ENCODE measurements around the gene SUPT4H1. TPM values are rescaled to one million over a fixed set of nuclear protein-coding genes. Genes with fewer than 3 reads are reported as not detected.

The SUPT4H1 gene
- total RNA-seq, 4 donors from 2014 or later, result 34.5 to 38.0 (median 35.2) TPM

DNA sequence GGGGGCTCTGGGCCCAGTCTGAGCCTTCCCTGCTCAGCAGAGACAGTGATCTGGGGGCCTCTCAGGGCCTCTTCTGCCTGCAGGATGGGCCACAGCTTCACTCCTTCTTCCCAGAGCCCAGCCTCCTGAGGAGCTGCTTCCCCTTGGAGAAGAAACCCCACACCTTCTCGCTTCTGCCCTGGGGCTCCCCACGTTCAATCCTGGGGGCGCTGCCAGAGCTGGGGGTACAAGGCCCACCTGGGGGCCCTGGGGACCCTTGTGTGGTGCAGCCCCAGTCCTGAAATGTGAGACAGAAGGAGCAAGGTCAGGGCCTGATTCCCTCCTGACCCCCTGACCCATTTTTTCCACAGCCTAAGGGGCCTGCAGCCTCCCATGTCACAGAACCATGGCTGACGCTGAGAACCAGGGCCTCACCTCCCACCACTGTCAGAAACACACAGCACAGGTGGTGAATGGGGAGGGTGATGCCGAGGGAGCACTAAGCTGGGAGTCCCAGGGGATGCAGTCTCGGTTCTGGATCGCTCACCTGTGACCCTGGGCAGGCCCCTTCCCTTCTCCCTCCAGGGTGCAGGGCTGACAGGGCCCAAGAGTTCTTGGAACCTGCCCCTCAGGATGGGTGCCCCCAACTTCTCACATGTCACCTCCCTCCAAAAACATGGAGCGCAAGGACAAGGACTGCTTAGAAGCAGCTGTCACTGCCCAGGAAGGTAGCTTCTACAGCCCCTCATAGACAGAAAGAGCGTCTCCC is 49.7 kb downstream of the SUPT4H1 start:
- no peaks in the 10 kb centered on the region for H3K27me3 ChIP-seq
- H3K4me1 ChIP-seq, result peaks cover 0 to 12% (median 2%) of the 10 kb centered on the region in 4 donors
- H3K27ac ChIP-seq, result no peak overlapping the region
- WGBS, 2 donors, result 82 to 85% methylated on average over 5 to 9 of the region's 9 CpGs
- H3K4me3 ChIP-seq, result no peak overlapping the region
- H3K36me3 ChIP-seq, result peaks cover 0 to 29% (median 0%) of the 10 kb centered on the region in 3 donors
- TF ChIP-seq POLR2A (IDR thresholded peaks at IDR 0.05) (no peak), EP300 (IDR thresholded peaks at IDR 0.05) (no peak)
- TF ChIP-seq, protein P1, sequence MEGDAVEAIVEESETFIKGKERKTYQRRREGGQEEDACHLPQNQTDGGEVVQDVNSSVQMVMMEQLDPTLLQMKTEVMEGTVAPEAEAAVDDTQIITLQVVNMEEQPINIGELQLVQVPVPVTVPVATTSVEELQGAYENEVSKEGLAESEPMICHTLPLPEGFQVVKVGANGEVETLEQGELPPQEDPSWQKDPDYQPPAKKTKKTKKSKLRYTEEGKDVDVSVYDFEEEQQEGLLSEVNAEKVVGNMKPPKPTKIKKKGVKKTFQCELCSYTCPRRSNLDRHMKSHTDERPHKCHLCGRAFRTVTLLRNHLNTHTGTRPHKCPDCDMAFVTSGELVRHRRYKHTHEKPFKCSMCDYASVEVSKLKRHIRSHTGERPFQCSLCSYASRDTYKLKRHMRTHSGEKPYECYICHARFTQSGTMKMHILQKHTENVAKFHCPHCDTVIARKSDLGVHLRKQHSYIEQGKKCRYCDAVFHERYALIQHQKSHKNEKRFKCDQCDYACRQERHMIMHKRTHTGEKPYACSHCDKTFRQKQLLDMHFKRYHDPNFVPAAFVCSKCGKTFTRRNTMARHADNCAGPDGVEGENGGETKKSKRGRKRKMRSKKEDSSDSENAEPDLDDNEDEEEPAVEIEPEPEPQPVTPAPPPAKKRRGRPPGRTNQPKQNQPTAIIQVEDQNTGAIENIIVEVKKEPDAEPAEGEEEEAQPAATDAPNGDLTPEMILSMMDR (IDR thresholded peaks at IDR 0.05), result no peak
- peaks cover 0 to 4% (median 0%) of the 10 kb centered on the region in 4 donors for H3K9me3 ChIP-seq
- no peak for DNase-seq (ENCODE audit: low spot score in 2 of 2)

DNA sequence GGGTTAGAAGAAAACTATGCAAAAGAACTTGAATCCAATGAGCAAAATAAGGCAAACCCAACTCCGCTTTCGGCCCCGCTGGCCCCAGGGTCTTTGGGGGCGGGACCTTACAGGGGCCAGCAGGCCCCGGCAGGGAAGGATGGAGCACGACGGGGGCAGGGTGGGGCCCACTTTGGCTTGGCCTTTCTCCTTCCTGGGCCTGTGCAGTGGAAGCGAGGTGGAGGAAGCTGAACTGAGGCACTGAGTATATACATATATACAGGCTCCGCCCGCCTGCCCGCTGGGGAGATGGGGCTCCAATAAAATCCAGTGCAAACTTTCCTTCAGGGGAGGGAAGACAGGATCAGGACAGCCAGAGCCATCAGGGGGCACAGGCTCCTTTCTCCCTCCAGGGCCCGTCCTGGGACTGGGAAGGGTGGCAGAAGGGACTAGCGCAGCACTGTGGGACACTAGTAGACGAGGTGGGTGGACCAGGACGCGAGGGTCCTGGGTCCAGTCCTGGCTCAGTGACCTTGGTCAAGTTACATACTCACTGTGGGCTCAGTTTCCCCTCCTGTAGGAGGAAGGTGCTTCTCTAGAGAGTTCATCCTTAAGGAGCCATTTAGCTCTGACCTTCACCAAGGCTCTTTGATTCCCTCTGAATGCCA is 50.4 kb downstream of the SUPT4H1 start:
- Histone ChIP-seq H3K27ac (no peak overlapping the region), H3K27me3 (no peaks in the 10 kb centered on the region), H3K4me1 (peaks cover 0 to 12% (median 2%) of the 10 kb centered on the region in 4 donors), H3K36me3 (peaks cover 0 to 22% (median 0%) of the 10 kb centered on the region in 3 donors), H3K9me3 (peaks cover 0 to 4% (median 0%) of the 10 kb centered on the region in 4 donors), H3K4me3 (no peak overlapping the region)
- no peak for DNase-seq (ENCODE audit: low spot score in 2 of 2)
- WGBS, 2 donors, result 75 to 84% methylated on average over 14 to 16 of the region's 16 CpGs
- no peak for TF ChIP-seq POLR2A (IDR thresholded peaks at IDR 0.05)
- TF ChIP-seq, protein P1 (IDR thresholded peaks at IDR 0.05), result no peak
- no peak for TF ChIP-seq EP300 (IDR thresholded peaks at IDR 0.05)

DNA sequence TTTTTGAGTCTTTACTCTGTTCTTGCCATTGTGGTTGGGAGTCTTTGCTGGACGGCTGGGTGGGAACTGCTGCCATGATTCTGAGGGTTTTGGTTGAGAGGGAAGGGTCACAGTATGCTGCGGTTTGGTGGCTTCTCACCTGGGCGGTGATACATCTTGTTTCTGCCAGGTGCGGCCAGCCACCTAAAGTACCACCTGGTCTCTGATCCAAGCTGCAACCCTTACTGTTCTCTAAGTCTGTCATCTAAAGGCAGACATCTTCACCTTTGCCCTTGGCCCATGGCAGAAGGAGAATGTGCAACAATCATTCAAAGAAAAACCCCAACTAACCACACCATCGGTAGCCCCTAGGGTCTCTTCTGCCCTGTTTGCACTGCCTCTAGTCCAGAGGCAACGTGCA is 51.7 kb downstream of the SUPT4H1 start:
- Histone ChIP-seq H3K4me3 (no peak overlapping the region), H3K9me3 (peaks cover 0 to 4% (median 0%) of the 10 kb centered on the region in 4 donors), H3K27ac (no peak overlapping the region), H3K4me1 (peaks cover 0 to 12% (median 2%) of the 10 kb centered on the region in 4 donors), H3K27me3 (no peaks in the 10 kb centered on the region), H3K36me3 (peaks cover 0 to 11% (median 0%) of the 10 kb centered on the region in 3 donors)
- DNase-seq (ENCODE audit: low spot score in 2 of 2), result no peak
- WGBS, 2 donors, result 71 to 85% methylated on average over 6 of the region's 6 CpGs
- TF ChIP-seq EP300 (IDR thresholded peaks at IDR 0.05) (no peak), POLR2A (IDR thresholded peaks at IDR 0.05) (no peak)
- TF ChIP-seq, protein P1 (IDR thresholded peaks at IDR 0.05), result no peak

Small RNA genes within 50 kb of the gene (small RNA-seq; reads per million reads assigned to genes)
- not detected for gene MIR4736

Other genes starting within 250 kb of the SUPT4H1 start
- gene OR4D1, start 203.8 kb downstream of the SUPT4H1 start, total RNA-seq, result not detected
- not detected for gene OR4D2, start 185.2 kb downstream of the SUPT4H1 start, total RNA-seq
- gene EPX, start 159.5 kb downstream of the SUPT4H1 start, total RNA-seq, result not detected
- 10 to 100 TPM; 15.7 to 25.1 (median 18.5) TPM for gene MKS1, start 132.9 kb downstream of the SUPT4H1 start, total RNA-seq
- not detected for gene LPO, start 113.6 kb downstream of the SUPT4H1 start, total RNA-seq
- gene MPO, start 71.3 kb downstream of the SUPT4H1 start, total RNA-seq, result not detected
- gene TSPOAP1, start 23.4 kb downstream of the SUPT4H1 start, total RNA-seq, result 10 to 100 TPM; 11.4 to 16.3 (median 13.0) TPM
- gene RNF43, start 65.3 kb upstream of the SUPT4H1 start, total RNA-seq, result under 1 TPM; under 0.01 to 0.66 (median 0.50) TPM
- gene HSF5, start 136.2 kb upstream of the SUPT4H1 start, total RNA-seq, result under 1 TPM in 1 of 4 donors, not detected in 3; 0.30 TPM
- 10 to 100 TPM; 35.4 to 73.7 (median 39.1) TPM for gene MTMR4, start 162.4 kb upstream of the SUPT4H1 start, total RNA-seq